ENCODE data around the gene PSMD14. TPM values are rescaled to one million over a fixed set of nuclear protein-coding genes. Genes with fewer than 3 reads are reported as not detected.
A peak's percentile ranks its signal among the peaks of the same experiment; 100 is the strongest.

The PSMD14 gene
- total RNA-seq, 1 experiment from 2014 or later, result 83.7 TPM

DNA sequence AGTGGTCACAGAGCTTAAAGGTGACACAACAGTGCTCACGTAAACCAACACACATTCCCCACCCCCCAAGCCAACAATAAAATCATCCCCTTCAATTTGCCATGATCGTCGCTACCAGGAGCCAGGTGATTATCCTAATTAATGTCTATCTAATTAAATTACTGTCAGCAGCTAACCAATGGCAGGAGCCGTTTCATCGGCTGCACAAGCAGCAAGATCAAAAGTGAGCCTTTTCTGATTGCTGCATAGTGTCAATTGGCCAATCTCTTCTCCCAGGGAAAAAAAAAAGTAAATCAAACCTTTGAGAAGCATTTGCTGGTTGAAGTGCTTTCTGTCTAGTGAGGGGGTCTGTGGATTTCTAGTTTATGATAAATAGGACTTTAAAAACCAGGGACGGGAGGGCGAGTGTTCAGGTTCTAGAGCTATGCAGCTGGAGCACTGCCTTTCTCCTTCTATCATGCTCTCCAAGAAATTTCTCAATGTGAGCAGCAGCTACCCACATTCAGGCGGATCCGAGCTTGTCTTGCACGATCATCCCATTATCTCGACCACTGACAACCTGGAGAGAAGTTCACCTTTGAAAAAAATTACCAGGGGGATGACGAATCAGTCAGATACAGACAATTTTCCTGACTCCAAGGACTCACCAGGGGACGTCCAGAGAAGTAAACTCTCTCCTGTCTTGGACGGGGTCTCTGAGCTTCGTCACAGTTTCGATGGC, 107.9 kb downstream of the PSMD14 start, which contains the start of gene TBR1:
TSS of gene TBR1 (plus strand) at position 311 of the 721 bp plus-strand sequence. CDS start at position 425, 114 bp downstream.
- no peak within 1 kb of the TSS for H3K56ac ChIP-seq (ENCODE audit: insufficient read length, low read depth, low read length)
- H3T11ph ChIP-seq (ENCODE audit: low read length), result no peak within 1 kb of the TSS
- Mint-ChIP-seq H3K36me3 (ENCODE audit: insufficient read depth in 1 of 3, low read depth in 3 of 3) (peaks cover 2 to 7% (median 3%) of the 10 kb centered on the region in 3 experiments; a peak in 2 of 7 replicates), H3K4me1 (peaks cover 46 to 62% of the 10 kb centered on the region in 2 experiments), H3K4me3 (peak within 1 kb of the TSS; percentile 55 to 78), H3K27ac (no peak within 1 kb of the TSS), H3K9me3 (peaks cover 3 to 4% of the 10 kb centered on the region in 2 experiments; a peak in 2 of 5 replicates), H3K27me3 (ENCODE audit: low read depth) (peaks cover 93% of the 10 kb centered on the region)
- no peak within 1 kb of the TSS for H3K14ac ChIP-seq (ENCODE audit: insufficient read depth, low read length)
- no peak within 1 kb of the TSS for H3K18ac ChIP-seq (ENCODE audit: insufficient read length, low read depth, low read length)
- no peak for TF ChIP-seq CTCF (conservative IDR thresholded peaks at IDR 0.05)
- no peak within 1 kb of the TSS for H4K8ac ChIP-seq (replicated peaks; ENCODE audit: insufficient read length, low read depth, low read length)
- no peaks in the 10 kb centered on the region for H3K79me2 ChIP-seq (ENCODE audit: insufficient read depth, low read length)
- no peak for DNase-seq
- peaks cover 11% of the 10 kb centered on the region for H3K23me2 ChIP-seq (ENCODE audit: insufficient read length, low read depth, low read length, poor library complexity, severe bottlenecking)
- no peak within 1 kb of the TSS for H4K5ac ChIP-seq (ENCODE audit: insufficient read length, low read depth, low read length)
- H2BK20ac ChIP-seq (ENCODE audit: low read depth, low read length, poor library complexity, severe bottlenecking), result no peak within 1 kb of the TSS
- H3K23ac ChIP-seq (ENCODE audit: insufficient read length, low read depth, low read length), result no peak within 1 kb of the TSS
- H2BK120ac ChIP-seq (ENCODE audit: low read depth, low read length, poor library complexity, severe bottlenecking), result no peak within 1 kb of the TSS
- peak within 1 kb of the TSS; percentile 89 for H3K4me2 ChIP-seq (ENCODE audit: insufficient read depth, insufficient read length, low read length)
- H2BK5ac ChIP-seq (ENCODE audit: insufficient read length, low read length), result no peak within 1 kb of the TSS
- no peak within 1 kb of the TSS for H2BK12ac ChIP-seq (ENCODE audit: insufficient read length, low read depth, low read length)
- no CpG with 5 or more reads among the region's 16 CpGs for WGBS (ENCODE audit: extremely low coverage, insufficient read length, low lambda C conversion rate)
- H3K4ac ChIP-seq (ENCODE audit: low read depth, low read length), result no peak within 1 kb of the TSS
- no peak within 1 kb of the TSS for H3K27ac ChIP-seq (ENCODE audit: insufficient read length, low read depth, low read length)
- no peaks in the 10 kb centered on the region for H4K20me1 ChIP-seq (ENCODE audit: control insufficient read depth, insufficient read depth, insufficient read length)
- H3K9me3 ChIP-seq (ENCODE audit: control insufficient read depth, low read depth, low read length), result no peaks in the 10 kb centered on the region
- H3K4me1 ChIP-seq (ENCODE audit: insufficient read depth, low read length), result peaks cover 5% of the 10 kb centered on the region; the same call in 1 of the 2 replicates
- no peak within 1 kb of the TSS for H2BK15ac ChIP-seq (ENCODE audit: low read depth, low read length)
- H2AFZ ChIP-seq (ENCODE audit: low read length), result no peak within 1 kb of the TSS
- H2AK5ac ChIP-seq (ENCODE audit: insufficient read length, low read length), result no peak within 1 kb of the TSS
- H4K91ac ChIP-seq (ENCODE audit: insufficient read length, low read depth, low read length), result no peak within 1 kb of the TSS
- no peaks in the 10 kb centered on the region for H3K79me1 ChIP-seq (ENCODE audit: insufficient read depth, low read depth, low read length, poor library complexity, severe bottlenecking)
- H3K9ac ChIP-seq (ENCODE audit: extremely low read depth, insufficient read length, low read length), result no peak within 1 kb of the TSS
- peaks cover 69% of the 10 kb centered on the region for H3K27me3 ChIP-seq (ENCODE audit: insufficient read depth, low read length)
